GM18511 (cell line): ENCODE measurements around the gene ABLIM2.
"Not testable (repeated sequence)": the region's sequence is repeated elsewhere in the genome, so short reads cannot be mapped to it uniquely, and the experiment has no call there.

Source experiments
- ATAC-seq: cut with Tn5 transposase; IDR thresholded peaks from one replicate; pipeline ENCODE4 v1.9.1; 2021; ENCODE audit warnings: mild to moderate bottlenecking, moderate library complexity; ENCODE audit not compliant: unreplicated experiment

Gene ABLIM2

GRCh38 chr4:7922466-7922865 is 236.1 kb downstream of the ABLIM2 start:
- ATAC-seq: no peak

GRCh38 chr4:7918981-7919380 is 239.6 kb downstream of the ABLIM2 start:
- no peak for ATAC-seq

GRCh38 chr4:7918187-7918586 is 240.4 kb downstream of the ABLIM2 start:
- ATAC-seq: not testable (repeated sequence)

- ATAC-seq: no peak
Measured at GRCh38 chr4:7917669-7918068, 240.9 kb downstream of the ABLIM2 start.

- no peak for ATAC-seq
Measured at GRCh38 chr4:7915875-7916242, 242.8 kb downstream of the ABLIM2 start.
